ENCODE data around the gene DDX49. TPM values are rescaled to one million over a fixed set of nuclear protein-coding genes. Genes with fewer than 3 reads are reported as not detected.
"Not testable (repeated sequence)": the region's sequence is repeated elsewhere in the genome, so short reads cannot be mapped to it uniquely, and the experiment has no call there.

The DDX49 gene
- total RNA-seq, 4 donors from 2014 or later: 47.0 to 80.7 (median 60.6) TPM

DNA sequence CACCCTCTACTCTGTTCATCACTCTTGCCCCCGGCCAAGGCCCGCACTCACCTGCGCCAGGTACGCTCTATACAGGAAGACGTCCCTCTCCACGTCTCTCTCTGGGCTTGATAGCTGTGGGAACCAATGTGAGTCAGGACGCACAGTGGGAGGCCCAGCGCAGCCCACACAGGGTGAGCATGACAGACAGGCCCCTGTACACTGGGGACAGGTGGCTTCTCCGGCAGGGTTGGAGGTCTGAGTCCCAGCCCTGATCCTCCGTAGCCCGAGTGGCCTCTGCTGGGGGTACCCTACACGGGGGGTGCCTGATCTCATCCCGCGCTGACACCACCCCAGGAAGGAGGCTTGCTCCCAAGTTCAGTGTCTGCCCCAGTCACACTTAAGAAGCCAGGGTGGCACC is 6.6 kb upstream of the DDX49 start:
- no peak overlapping the region for H3K4me3 ChIP-seq
- peaks cover 4 to 87% (median 16%) of the 10 kb centered on the region in 3 donors for H3K36me3 ChIP-seq
- peaks cover 4 to 30% (median 8%) of the 10 kb centered on the region in 3 donors for H3K4me1 ChIP-seq
- H3K27ac ChIP-seq: no peak overlapping the region
- 80% methylated on average over 2 of the region's 14 CpGs; no CpG with 5 or more reads in 1 of the 2 donors for WGBS, 2 donors
- DNase-seq: no peak
- H3K27me3 ChIP-seq: no peaks in the 10 kb centered on the region
- TF ChIP-seq, protein P1, sequence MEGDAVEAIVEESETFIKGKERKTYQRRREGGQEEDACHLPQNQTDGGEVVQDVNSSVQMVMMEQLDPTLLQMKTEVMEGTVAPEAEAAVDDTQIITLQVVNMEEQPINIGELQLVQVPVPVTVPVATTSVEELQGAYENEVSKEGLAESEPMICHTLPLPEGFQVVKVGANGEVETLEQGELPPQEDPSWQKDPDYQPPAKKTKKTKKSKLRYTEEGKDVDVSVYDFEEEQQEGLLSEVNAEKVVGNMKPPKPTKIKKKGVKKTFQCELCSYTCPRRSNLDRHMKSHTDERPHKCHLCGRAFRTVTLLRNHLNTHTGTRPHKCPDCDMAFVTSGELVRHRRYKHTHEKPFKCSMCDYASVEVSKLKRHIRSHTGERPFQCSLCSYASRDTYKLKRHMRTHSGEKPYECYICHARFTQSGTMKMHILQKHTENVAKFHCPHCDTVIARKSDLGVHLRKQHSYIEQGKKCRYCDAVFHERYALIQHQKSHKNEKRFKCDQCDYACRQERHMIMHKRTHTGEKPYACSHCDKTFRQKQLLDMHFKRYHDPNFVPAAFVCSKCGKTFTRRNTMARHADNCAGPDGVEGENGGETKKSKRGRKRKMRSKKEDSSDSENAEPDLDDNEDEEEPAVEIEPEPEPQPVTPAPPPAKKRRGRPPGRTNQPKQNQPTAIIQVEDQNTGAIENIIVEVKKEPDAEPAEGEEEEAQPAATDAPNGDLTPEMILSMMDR (IDR thresholded peaks at IDR 0.05): no peak
- no peak for TF ChIP-seq POLR2A (IDR thresholded peaks at IDR 0.05)
- intact Hi-C loops (cut with DNase I): no loop called here
- no peaks in the 10 kb centered on the region for H3K9me3 ChIP-seq

DNA sequence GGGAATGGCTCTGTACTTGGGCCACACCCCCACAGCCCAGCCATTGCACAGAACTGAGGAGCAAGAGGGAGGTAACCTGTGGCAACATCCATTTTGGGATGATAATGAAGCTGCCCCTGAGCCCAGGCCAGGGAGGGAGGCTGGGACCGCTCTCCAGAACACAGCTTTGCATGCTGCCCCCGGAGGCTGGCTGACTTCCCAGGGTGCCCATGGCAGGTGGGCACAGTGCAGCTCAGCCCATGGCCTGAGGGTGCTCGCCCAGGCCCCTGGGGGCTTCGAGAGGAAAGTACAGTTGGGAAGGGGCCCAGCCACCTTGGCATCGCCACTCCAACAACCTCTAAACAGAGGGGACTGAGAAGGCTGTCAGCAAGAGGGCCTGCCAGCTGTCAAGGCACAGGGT is 6.0 kb upstream of the DDX49 start:
- WGBS, 2 donors: no CpG with 5 or more reads among the region's 5 CpGs
- no peak overlapping the region for H3K27ac ChIP-seq
- no peak overlapping the region for H3K4me3 ChIP-seq
- H3K27me3 ChIP-seq: no peaks in the 10 kb centered on the region
- intact Hi-C loops (cut with DNase I): no loop called here
- peaks cover 4 to 82% (median 16%) of the 10 kb centered on the region in 3 donors for H3K36me3 ChIP-seq
- DNase-seq: no peak
- no peaks in the 10 kb centered on the region for H3K9me3 ChIP-seq
- TF ChIP-seq, protein P1 (IDR thresholded peaks at IDR 0.05): no peak
- TF ChIP-seq POLR2A (IDR thresholded peaks at IDR 0.05): no peak
- peaks cover 8 to 36% (median 13%) of the 10 kb centered on the region in 3 donors for H3K4me1 ChIP-seq

DNA sequence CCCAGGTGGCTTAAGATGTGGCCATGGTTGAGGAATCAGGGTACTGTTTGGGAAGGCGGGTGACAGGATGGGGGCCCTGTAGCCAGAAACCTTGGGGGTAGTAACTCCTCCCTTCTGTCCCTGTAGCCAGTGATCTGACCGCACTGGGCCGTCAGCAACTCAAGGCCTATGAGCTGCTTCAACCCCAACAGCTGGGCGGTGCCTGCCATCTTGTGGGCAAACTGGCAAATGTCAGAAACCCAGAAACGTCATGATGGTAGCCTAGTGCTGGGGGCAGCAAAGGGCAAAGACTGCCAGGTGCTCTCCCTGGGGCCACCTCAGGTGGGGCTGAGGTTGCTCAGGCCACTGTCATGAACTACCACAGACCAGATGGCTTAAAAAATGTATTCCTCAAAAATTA is 3.9 kb upstream of the DDX49 start:
- Histone ChIP-seq H3K27me3 (no peaks in the 10 kb centered on the region), H3K4me3 (no peak overlapping the region), H3K4me1 (peaks cover 17 to 47% (median 21%) of the 10 kb centered on the region in 3 donors), H3K27ac (no peak overlapping the region), H3K9me3 (no peaks in the 10 kb centered on the region), H3K36me3 (peaks cover 0 to 60% (median 16%) of the 10 kb centered on the region in 3 donors)
- TF ChIP-seq POLR2A (IDR thresholded peaks at IDR 0.05): no peak
- TF ChIP-seq, protein P1 (IDR thresholded peaks at IDR 0.05): peak in 2 of 6 experiments; percentile 13 to 48
- no CpG with 5 or more reads among the region's 5 CpGs for WGBS, 2 donors
- intact Hi-C loops (cut with DNase I): no loop called here
- no peak for DNase-seq

DNA sequence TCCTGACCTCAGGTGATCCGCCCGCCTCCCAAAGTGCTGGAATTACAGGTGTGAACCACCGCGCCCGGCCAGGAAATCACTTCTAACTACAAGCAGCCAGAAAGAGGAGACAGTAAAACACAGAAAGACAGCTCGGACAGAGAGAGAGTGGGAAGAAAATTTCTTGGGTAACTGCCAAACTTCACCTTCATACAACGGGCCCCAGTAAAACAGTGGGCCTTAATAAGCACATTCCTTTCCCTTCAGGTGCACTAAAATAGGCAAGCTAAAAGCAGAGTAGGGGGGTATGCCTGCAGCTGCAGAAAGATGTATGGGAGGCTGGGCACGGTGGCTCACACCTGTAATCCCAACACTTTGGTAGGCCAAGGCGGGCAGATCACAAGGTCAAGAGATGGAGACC is 1.9 kb upstream of the DDX49 start:
- DNase-seq; H3K4me3 ChIP-seq; H3K27me3 ChIP-seq; H3K27ac ChIP-seq; H3K9me3 ChIP-seq; intact Hi-C loops (cut with DNase I): not testable (repeated sequence)
- peaks cover 19 to 54% (median 25%) of the 10 kb centered on the region in 3 donors for H3K4me1 ChIP-seq
- 56 to 73% methylated on average over 2 to 4 of the region's 9 CpGs for WGBS, 2 donors
- peaks cover 8 to 60% (median 24%) of the 10 kb centered on the region in 3 donors for H3K36me3 ChIP-seq

DNA sequence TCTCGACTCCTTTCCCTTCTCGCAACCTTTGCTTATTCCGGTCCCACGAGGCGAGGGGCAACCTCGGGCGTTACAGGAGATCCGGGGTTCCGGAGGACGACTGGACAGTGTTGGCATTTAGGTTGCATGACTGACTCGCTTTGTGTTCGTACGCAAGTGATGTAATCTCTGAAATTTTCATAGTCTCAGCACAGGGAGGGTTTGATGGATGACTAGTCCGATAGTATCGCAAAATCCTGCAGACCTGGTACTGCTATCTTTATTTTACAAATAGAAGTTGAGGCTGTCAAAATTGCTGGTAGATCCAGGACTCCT is 342 bp downstream of the DDX49 start:
- H3K36me3 ChIP-seq: peaks cover 22 to 60% (median 30%) of the 10 kb centered on the region in 3 donors

More for the DNA sequence above, 342 bp downstream of the DDX49 start:
- H3K27ac ChIP-seq: peak overlapping the region; percentile 83 to 96 (median 90)
- intact Hi-C loops (cut with DNase I): no loop called here
- peaks cover 15 to 54% (median 25%) of the 10 kb centered on the region in 3 donors for H3K4me1 ChIP-seq
- TF ChIP-seq, protein P1 (IDR thresholded peaks at IDR 0.05): no peak
- TF ChIP-seq POLR2A (IDR thresholded peaks at IDR 0.05): no peak
- no peaks in the 10 kb centered on the region for H3K9me3 ChIP-seq
- 0 to 2% methylated on average over 8 to 9 of the region's 15 CpGs for WGBS, 2 donors
- no peaks in the 10 kb centered on the region for H3K27me3 ChIP-seq
- peak overlapping the region; percentile 75 to 99 (median 88) for H3K4me3 ChIP-seq
- no peak for DNase-seq
